ENCODE measurements around the gene GASK1A. TPM values are rescaled to one million over a fixed set of nuclear protein-coding genes. Genes with fewer than 3 reads are reported as not detected.

The GASK1A gene
- total and polyA plus RNA-seq, 2 of the 8 experiments (the other 6 are each of a cell fraction or from before 2014, with no cell fraction given): 4.7 to 7.9 TPM

- TF ChIP-seq ASH2L (IDR thresholded peaks at IDR 0.05; ENCODE audit: low read length): no peak
- TF ChIP-seq CBX8 (IDR thresholded peaks at IDR 0.05; ENCODE audit: borderline replicate concordance, low read depth, low read length): no peak
- no peak for TF ChIP-seq GTF2F1 (IDR thresholded peaks at IDR 0.05; ENCODE audit: borderline replicate concordance, low read depth, low read length)
Observed at GRCh38 chr3:43038010-43038409, 58.9 kb downstream of the GASK1A start (continued).
